Natural killer cell (primary cell): ENCODE measurements around the gene ZNF628. TPM values are rescaled to one million over a fixed set of nuclear protein-coding genes. Genes with fewer than 3 reads are reported as not detected.
A peak's percentile ranks its signal among the peaks of the same experiment; 100 is the strongest.

ENCODE experiments used
- ATAC-seq, 3 donors: fragments of 150-1000 bp in 2 of 3; fragments of 200-7000 bp in 1 of 3; cut with Tn5 transposase; 1 replicate in 1 of 3; 2 replicates in 2 of 3; pipeline ENCODE4 v1.10.0; 2021; ENCODE audit warnings: mild to moderate bottlenecking in 2 of 3, moderate library complexity in 2 of 3
- DNase-seq, 2 donors: peaks; one replicate each; pipeline versions ENCODE4 v3.0.0 to v3.0.0-alpha.2; 2013 to 2021; ENCODE audit warnings: mixed read lengths in 1 of 2
- H3K27ac ChIP-seq: one replicate; pipeline ENCODE4 v1.5.1; 2013; ENCODE audit warnings: mild to moderate bottlenecking, low read length
- H3K27me3 ChIP-seq: one replicate; pipeline ENCODE4 v1.6.1; 2013; ENCODE audit warnings: low read length; ENCODE audit not compliant: control insufficient read depth, insufficient read depth
- H3K36me3 ChIP-seq: one replicate; pipeline ENCODE4 v1.6.1; 2013; ENCODE audit warnings: low read length; ENCODE audit not compliant: control insufficient read depth, insufficient read depth
- H3K4me1 ChIP-seq: one replicate; pipeline ENCODE4 v1.6.1; 2013; ENCODE audit warnings: low read length; ENCODE audit not compliant: control insufficient read depth, insufficient read depth
- H3K4me3 ChIP-seq: one replicate; pipeline ENCODE4 v1.5.1; 2013; ENCODE audit warnings: low read length
- H3K9me3 ChIP-seq: one replicate; pipeline ENCODE4 v1.6.1; 2013; ENCODE audit warnings: low read length; ENCODE audit not compliant: control insufficient read depth, insufficient read depth
- H3K27ac Mint-ChIP-seq, 2 donors: one replicate each; pipeline ENCODE4 v1.8.0; 2022; ENCODE audit warnings: mild to moderate bottlenecking in 2 of 2, mixed read lengths in 2 of 2, moderate library complexity in 1 of 2
- H3K27me3 Mint-ChIP-seq, 2 donors: one replicate each; pipeline ENCODE4 v1.8.0; 2022; ENCODE audit warnings: low read depth in 2 of 2, mixed read lengths in 2 of 2
- H3K36me3 Mint-ChIP-seq: one replicate; pipeline ENCODE4 v1.8.0; 2022; ENCODE audit warnings: mixed read lengths
- H3K4me1 Mint-ChIP-seq, 2 donors: one replicate each; pipeline ENCODE4 v1.8.0; 2022; ENCODE audit warnings: mixed read lengths in 2 of 2
- H3K4me3 Mint-ChIP-seq: one replicate; pipeline ENCODE4 v1.8.0; 2022; ENCODE audit warnings: mild to moderate bottlenecking, moderate library complexity, mixed read lengths
- H3K9me3 Mint-ChIP-seq, 2 donors: one replicate each; pipeline ENCODE4 v1.8.0; 2022; ENCODE audit warnings: mixed read lengths in 2 of 2
- CTCF ChIP-seq: fragments of 200-600 bp; IDR thresholded peaks from one replicate; pipeline ENCODE4 v1.8.0; 2022; ENCODE audit warnings: antibody characterized with exemption
- WGBS: methylation state at CpG from one replicate; pipeline ENCODE4 v1.1.7; 2013; ENCODE audit warnings: missing lambda C conversion rate; ENCODE audit not compliant: insufficient coverage; 5-methylcytosine and 5-hydroxymethylcytosine counted together
- intact Hi-C: fragments of 100-400 bp; cut with micrococcal nuclease; formaldehyde crosslinking; loops from one replicate; pipeline ENCODE4 v1.14.2; 2022
- total RNA-seq, 4 donors: library from RNA; stranded (reverse); fragments of 120-200 nt in 1 of 4; gene quantifications; one replicate each; pipeline versions ENCODE4 v1.2.3 to v1.2.4, GENCODE V29; 2013 to 2022

The ZNF628 gene
- total RNA-seq, 3 donors from 2014 or later (not counting 1 experiment from before 2014, with no cell fraction given) = 20.8 to 28.7 (median 24.1) TPM

GRCh38 chr19:55441319-55441691 lies 35.1 kb upstream of the ZNF628 start:
- ATAC-seq (no peak), DNase-seq (no peak)
- Mint-ChIP-seq H3K36me3 (peaks cover 8% of the 10 kb centered on the region), H3K9me3 (no peaks in the 10 kb centered on the region), H3K27ac (no peak overlapping the region), H3K27me3 (peaks cover 63 to 64% of the 10 kb centered on the region in 2 donors), H3K4me1 (peaks cover 11 to 31% of the 10 kb centered on the region in 2 donors), H3K4me3 (peak overlapping the region; percentile 72)
- intact Hi-C loops = no loop called here
- 2% methylated on average over 21 of the region's 21 CpGs for WGBS
- Histone ChIP-seq H3K4me1 (peaks cover 22% of the 10 kb centered on the region), H3K4me3 (no peak overlapping the region), H3K27ac (no peak overlapping the region), H3K36me3 (no peaks in the 10 kb centered on the region), H3K9me3 (no peaks in the 10 kb centered on the region), H3K27me3 (peaks cover 48% of the 10 kb centered on the region)
- no peak for TF ChIP-seq CTCF

GRCh38 chr19:55441692-55442321 lies 34.6 kb upstream of the ZNF628 start:
- ATAC-seq (no peak), DNase-seq (no peak)
- WGBS = 4% methylated on average over 39 of the region's 39 CpGs
- peaks cover 59 to 60% of the 10 kb centered on the region in 2 donors for H3K27me3 Mint-ChIP-seq
- no peaks in the 10 kb centered on the region for H3K9me3 Mint-ChIP-seq
- peaks cover 11 to 31% of the 10 kb centered on the region in 2 donors for H3K4me1 Mint-ChIP-seq
- H3K9me3 ChIP-seq = no peaks in the 10 kb centered on the region
- H3K27ac Mint-ChIP-seq = no peak overlapping the region
- no peak for TF ChIP-seq CTCF
- peaks cover 8% of the 10 kb centered on the region for H3K36me3 Mint-ChIP-seq
- peaks cover 22% of the 10 kb centered on the region for H3K4me1 ChIP-seq
- no peaks in the 10 kb centered on the region for H3K36me3 ChIP-seq
- H3K4me3 Mint-ChIP-seq = peak overlapping the region; percentile 72
- intact Hi-C loops = no loop called here
- H3K27ac ChIP-seq = no peak overlapping the region
- H3K4me3 ChIP-seq = no peak overlapping the region
- H3K27me3 ChIP-seq = peaks cover 48% of the 10 kb centered on the region

GRCh38 chr19:55442372-55442961 lies 34.0 kb upstream of the ZNF628 start:
- 2% methylated on average over 70 of the region's 72 CpGs for WGBS
- H3K36me3 ChIP-seq = no peaks in the 10 kb centered on the region
- Mint-ChIP-seq H3K27me3 (peaks cover 52 to 53% of the 10 kb centered on the region in 2 donors), H3K36me3 (peaks cover 8% of the 10 kb centered on the region), H3K4me1 (peaks cover 11 to 25% of the 10 kb centered on the region in 2 donors), H3K9me3 (no peaks in the 10 kb centered on the region), H3K27ac (no peak overlapping the region), H3K4me3 (no peak overlapping the region)
- peaks cover 44% of the 10 kb centered on the region for H3K27me3 ChIP-seq
- DNase-seq = peak in 1 of 2 donors; percentile 48
- TF ChIP-seq CTCF = no peak
- no peak overlapping the region for H3K27ac ChIP-seq
- peak in 2 of 3 donors; percentile 17 to 40 for ATAC-seq
- no peaks in the 10 kb centered on the region for H3K9me3 ChIP-seq
- intact Hi-C loops = no loop called here
- no peak overlapping the region for H3K4me3 ChIP-seq
- H3K4me1 ChIP-seq = peaks cover 22% of the 10 kb centered on the region
